ENCODE measurements around the gene KLF13. TPM values are rescaled to one million over a fixed set of nuclear protein-coding genes. Genes with fewer than 3 reads are reported as not detected.

The KLF13 gene
- total RNA-seq, 2 experiments from 2014 or later = 214 to 215 TPM

DNA sequence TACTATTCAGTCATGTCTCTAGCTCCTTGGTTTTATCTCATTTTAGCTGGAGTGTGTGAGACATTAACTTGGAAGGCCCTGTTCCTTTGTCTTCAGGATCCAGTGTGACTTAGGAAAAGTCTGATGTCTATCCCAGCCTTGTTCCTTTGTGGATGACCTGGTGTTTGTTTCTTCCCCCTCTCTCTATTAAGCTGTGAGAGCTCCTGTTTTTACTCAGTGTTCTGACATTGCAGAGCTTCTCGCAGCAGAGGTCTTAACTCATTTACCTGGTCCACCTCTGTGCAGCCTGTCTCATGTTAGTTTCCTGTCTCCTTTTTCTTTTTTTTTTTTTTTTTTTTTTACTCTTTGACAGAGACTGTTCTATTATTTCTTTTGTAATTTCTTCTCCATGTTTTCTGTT lies 43.1 kb downstream of the KLF13 start:
- POLR2A ChIA-PET = interaction anchor here (0.6 to 1.7 kb wide), 2 partner anchors 17 to 65 kb away, joined by 4 to 5 read pairs; no protein-coding TSS in a partner anchor
- no peaks in the 10 kb centered on the region for H3K27me3 Mint-ChIP-seq (ENCODE audit: low read depth)
- peak overlapping the region; percentile 76 for H3K27ac Mint-ChIP-seq
- H3K36me3 Mint-ChIP-seq (ENCODE audit: low read depth) = peaks cover 63% of the 10 kb centered on the region
- peaks cover 85% of the 10 kb centered on the region for H3K4me1 Mint-ChIP-seq (ENCODE audit: low read depth)
- peak overlapping the region; percentile 16 for H3K4me3 Mint-ChIP-seq
- ATAC-seq = no peak
- DNase-seq = no peak
- CTCF ChIA-PET = interaction anchor here (0.6 to 15.9 kb wide), 6 partner anchors 9 to 119 kb away, joined by 3 to 271 read pairs (median 6); no protein-coding TSS in a partner anchor
- peaks cover 3% of the 10 kb centered on the region for H3K9me3 Mint-ChIP-seq (ENCODE audit: insufficient read depth)

GRCh38 chr15:31371520-31372240 lies 45.0 kb downstream of the KLF13 start:
- peaks cover 3% of the 10 kb centered on the region for H3K9me3 Mint-ChIP-seq (ENCODE audit: insufficient read depth)
- H3K27me3 Mint-ChIP-seq (ENCODE audit: low read depth) = no peaks in the 10 kb centered on the region
- ChIA-PET POLR2A (no interaction called here), CTCF (no interaction called here)
- H3K27ac Mint-ChIP-seq = peak overlapping the region; percentile 31
- peaks cover 85% of the 10 kb centered on the region for H3K4me1 Mint-ChIP-seq (ENCODE audit: low read depth)
- H3K4me3 Mint-ChIP-seq = no peak overlapping the region
- H3K36me3 Mint-ChIP-seq (ENCODE audit: low read depth) = peaks cover 75% of the 10 kb centered on the region
- ATAC-seq = no peak
- no peak for DNase-seq

DNA sequence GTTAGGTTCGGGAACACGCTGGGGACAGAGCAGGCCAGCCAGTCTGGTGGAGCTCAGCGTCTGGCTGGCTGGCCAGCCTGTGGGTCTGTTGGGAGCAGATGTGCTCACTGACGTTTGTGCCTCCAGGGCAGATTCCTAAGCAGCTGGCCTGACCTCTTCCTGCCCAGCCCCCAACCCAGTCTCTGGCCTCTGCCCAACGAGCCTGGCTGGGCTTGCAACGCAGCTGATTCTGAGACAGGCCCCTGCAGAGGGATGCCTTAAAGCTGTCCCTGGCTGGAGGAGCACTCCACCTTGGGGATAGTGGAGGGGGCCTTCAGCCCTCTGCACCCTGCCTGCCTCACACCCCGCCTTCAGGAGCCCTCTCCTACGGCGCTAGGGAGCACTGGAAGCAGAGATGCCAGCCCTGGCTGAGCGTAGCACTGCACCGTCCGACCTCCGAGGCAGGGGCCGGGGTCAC lies 46.0 kb downstream of the KLF13 start:
- peak overlapping the region; percentile 10 for H3K27ac Mint-ChIP-seq
- no peaks in the 10 kb centered on the region for H3K27me3 Mint-ChIP-seq (ENCODE audit: low read depth)
- H3K9me3 Mint-ChIP-seq (ENCODE audit: insufficient read depth) = peaks cover 3% of the 10 kb centered on the region
- ATAC-seq (no peak), DNase-seq (no peak)
- CTCF ChIA-PET = no interaction called here
- H3K36me3 Mint-ChIP-seq (ENCODE audit: low read depth) = peaks cover 81% of the 10 kb centered on the region
- H3K4me1 Mint-ChIP-seq (ENCODE audit: low read depth) = peaks cover 84% of the 10 kb centered on the region
- POLR2A ChIA-PET = no interaction called here
- H3K4me3 Mint-ChIP-seq = no peak overlapping the region

- DNase-seq (no peak), ATAC-seq (no peak)
- Mint-ChIP-seq H3K27me3 (ENCODE audit: low read depth) (no peaks in the 10 kb centered on the region), H3K9me3 (ENCODE audit: insufficient read depth) (peaks cover 3% of the 10 kb centered on the region), H3K27ac (no peak overlapping the region), H3K4me1 (ENCODE audit: low read depth) (peaks cover 84% of the 10 kb centered on the region), H3K4me3 (no peak overlapping the region), H3K36me3 (ENCODE audit: low read depth) (peaks cover 82% of the 10 kb centered on the region)
- POLR2A ChIA-PET = no interaction called here
- CTCF ChIA-PET = no interaction called here
Measured at GRCh38 chr15:31373096-31373865, 46.6 kb downstream of the KLF13 start.

DNA sequence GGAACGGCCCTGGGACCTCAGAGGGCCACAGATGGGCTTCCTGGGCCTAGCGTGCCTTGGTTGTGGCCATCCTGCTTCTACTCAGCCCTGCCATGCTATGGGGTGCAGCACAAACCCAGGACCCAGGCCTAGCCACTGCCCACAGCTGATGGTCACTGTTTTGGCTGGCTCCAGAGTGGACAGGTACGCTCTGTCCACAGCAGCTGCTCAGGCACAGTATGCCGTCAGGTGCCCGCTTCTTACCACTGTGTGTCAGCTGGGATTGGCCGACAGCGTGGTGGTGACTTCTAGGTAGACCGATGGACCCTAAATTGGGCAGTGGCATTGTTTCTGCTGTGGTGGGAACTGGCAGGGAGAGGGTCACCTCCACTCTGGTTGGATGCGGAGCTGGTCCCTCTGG lies 47.3 kb downstream of the KLF13 start:
- Mint-ChIP-seq H3K4me3 (no peak overlapping the region), H3K27me3 (ENCODE audit: low read depth) (no peaks in the 10 kb centered on the region), H3K4me1 (ENCODE audit: low read depth) (peaks cover 84% of the 10 kb centered on the region), H3K9me3 (ENCODE audit: insufficient read depth) (peaks cover 3% of the 10 kb centered on the region), H3K27ac (peak overlapping the region; percentile 61), H3K36me3 (ENCODE audit: low read depth) (peaks cover 83% of the 10 kb centered on the region)
- CTCF ChIA-PET = interaction anchor here (1.0 kb wide), 1 partner anchor 61 kb away, joined by 3 read pairs; no protein-coding TSS in a partner anchor
- no peak for DNase-seq
- POLR2A ChIA-PET = no interaction called here
- no peak for ATAC-seq

GRCh38 chr15:31374489-31374888 lies 47.9 kb downstream of the KLF13 start:
- Mint-ChIP-seq H3K27ac (peak overlapping the region; percentile 61), H3K36me3 (ENCODE audit: low read depth) (peaks cover 83% of the 10 kb centered on the region), H3K4me3 (no peak overlapping the region), H3K9me3 (ENCODE audit: insufficient read depth) (peaks cover 3% of the 10 kb centered on the region), H3K27me3 (ENCODE audit: low read depth) (no peaks in the 10 kb centered on the region), H3K4me1 (ENCODE audit: low read depth) (peaks cover 80% of the 10 kb centered on the region)
- DNase-seq (no peak), ATAC-seq (no peak)
- ChIA-PET POLR2A (no interaction called here), CTCF (interaction anchor here (1.0 kb wide), 1 partner anchor 60 kb away, joined by 3 read pairs; no protein-coding TSS in a partner anchor)

GRCh38 chr15:31374986-31375385 lies 48.4 kb downstream of the KLF13 start:
- no peak for ATAC-seq
- no peak for DNase-seq
- POLR2A ChIA-PET = no interaction called here
- Mint-ChIP-seq H3K27ac (no peak overlapping the region), H3K27me3 (ENCODE audit: low read depth) (no peaks in the 10 kb centered on the region), H3K4me3 (no peak overlapping the region), H3K36me3 (ENCODE audit: low read depth) (peaks cover 83% of the 10 kb centered on the region), H3K4me1 (ENCODE audit: low read depth) (peaks cover 78% of the 10 kb centered on the region), H3K9me3 (ENCODE audit: insufficient read depth) (no peaks in the 10 kb centered on the region)
- CTCF ChIA-PET = interaction anchor here (1.0 kb wide), 1 partner anchor 60 kb away, joined by 3 read pairs; no protein-coding TSS in a partner anchor

GRCh38 chr15:31375772-31376171 lies 49.1 kb downstream of the KLF13 start:
- Mint-ChIP-seq H3K27me3 (ENCODE audit: low read depth) (no peaks in the 10 kb centered on the region), H3K27ac (peak overlapping the region; percentile 43), H3K4me1 (ENCODE audit: low read depth) (peaks cover 75% of the 10 kb centered on the region), H3K4me3 (no peak overlapping the region), H3K9me3 (ENCODE audit: insufficient read depth) (no peaks in the 10 kb centered on the region), H3K36me3 (ENCODE audit: low read depth) (peaks cover 87% of the 10 kb centered on the region)
- CTCF ChIA-PET = interaction anchor here (3.5 kb wide), 1 partner anchor 9 kb away, joined by 19 read pairs; no protein-coding TSS in a partner anchor
- DNase-seq (no peak), ATAC-seq (no peak)
- POLR2A ChIA-PET = no interaction called here

- ATAC-seq (no peak), DNase-seq (no peak)
- ChIA-PET CTCF (interaction anchor here (0.6 to 3.5 kb wide), 2 partner anchors 10 to 114 kb away, joined by 4 to 19 read pairs; no protein-coding TSS in a partner anchor), POLR2A (no interaction called here)
- Mint-ChIP-seq H3K36me3 (ENCODE audit: low read depth) (peaks cover 88% of the 10 kb centered on the region), H3K27ac (peak overlapping the region; percentile 52), H3K4me3 (no peak overlapping the region), H3K9me3 (ENCODE audit: insufficient read depth) (no peaks in the 10 kb centered on the region), H3K4me1 (ENCODE audit: low read depth) (peaks cover 74% of the 10 kb centered on the region), H3K27me3 (ENCODE audit: low read depth) (no peaks in the 10 kb centered on the region)
Measured at GRCh38 chr15:31376511-31376910, 49.9 kb downstream of the KLF13 start.

DNA sequence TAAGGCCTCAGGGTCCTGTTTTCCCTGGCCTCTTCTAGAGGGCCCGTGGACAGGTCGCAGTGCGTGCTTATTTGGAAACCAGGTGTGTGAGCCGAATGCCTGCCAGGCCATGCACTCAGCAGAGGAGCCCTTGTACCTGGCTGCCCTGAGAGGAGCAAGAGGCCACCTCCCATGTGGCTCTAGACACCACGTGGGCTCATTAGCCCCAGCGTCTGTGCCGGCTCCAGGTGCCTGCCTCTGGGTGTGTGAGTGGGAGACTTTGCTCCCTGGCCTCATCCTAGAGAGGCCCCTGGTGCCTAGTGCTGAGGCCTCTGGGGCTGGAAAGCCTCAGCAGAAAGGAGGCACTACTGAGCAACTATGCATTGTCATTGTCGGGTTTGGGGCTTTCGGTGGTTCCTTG lies 50.4 kb downstream of the KLF13 start:
- Mint-ChIP-seq H3K4me1 (ENCODE audit: low read depth) (peaks cover 71% of the 10 kb centered on the region), H3K4me3 (no peak overlapping the region), H3K9me3 (ENCODE audit: insufficient read depth) (no peaks in the 10 kb centered on the region), H3K36me3 (ENCODE audit: low read depth) (peaks cover 88% of the 10 kb centered on the region), H3K27me3 (ENCODE audit: low read depth) (no peaks in the 10 kb centered on the region), H3K27ac (peak overlapping the region; percentile 20)
- no peak for DNase-seq
- ChIA-PET CTCF (interaction anchor here (0.8 to 3.5 kb wide), 6 partner anchors 10 to 177 kb away, joined by 3 to 19 read pairs (median 5); no protein-coding TSS in a partner anchor), POLR2A (no interaction called here)
- ATAC-seq = peak; percentile 35

DNA sequence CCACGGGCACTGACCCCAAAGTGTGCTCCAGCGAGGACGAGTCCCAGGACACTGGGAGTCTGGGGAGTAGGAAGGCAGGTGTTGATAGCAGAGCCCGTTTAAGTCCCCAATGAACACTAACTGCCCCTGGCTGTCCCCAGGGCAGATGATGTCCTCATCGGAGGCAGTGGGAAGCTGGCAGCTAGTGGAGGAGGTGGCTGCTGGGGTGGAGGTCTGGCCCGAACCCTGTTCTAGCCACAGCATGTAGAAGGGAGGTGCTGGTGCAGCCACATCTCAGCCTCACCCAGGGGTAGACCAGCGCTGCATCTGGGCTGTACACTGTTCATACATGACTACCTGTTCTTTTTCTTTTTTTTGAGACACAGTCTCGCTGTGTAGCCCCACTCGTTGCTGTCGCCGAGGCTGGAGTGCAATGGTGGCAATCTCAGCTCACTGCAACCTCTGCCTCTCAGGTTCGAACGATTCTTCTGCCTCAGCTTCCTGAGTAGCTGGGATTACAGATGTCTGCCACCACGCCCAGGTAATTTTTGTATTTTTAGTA lies 51.8 kb downstream of the KLF13 start:
- no peak for DNase-seq
- Mint-ChIP-seq H3K9me3 (ENCODE audit: insufficient read depth) (no peaks in the 10 kb centered on the region), H3K27me3 (ENCODE audit: low read depth) (no peaks in the 10 kb centered on the region), H3K4me3 (no peak overlapping the region), H3K4me1 (ENCODE audit: low read depth) (peaks cover 70% of the 10 kb centered on the region), H3K27ac (peak overlapping the region; percentile 72), H3K36me3 (ENCODE audit: low read depth) (peaks cover 78% of the 10 kb centered on the region)
- CTCF ChIA-PET = interaction anchor here (0.9 to 3.5 kb wide), 7 partner anchors 8 to 178 kb away, joined by 3 to 19 read pairs (median 5); no protein-coding TSS in a partner anchor
- no peak for ATAC-seq
- POLR2A ChIA-PET = interaction anchor here (1.0 to 1.8 kb wide), 3 partner anchors 11 to 57 kb away, joined by 3 to 5 read pairs (median 5); no protein-coding TSS in a partner anchor
